SKM-1 (cell line): Measurements from ENCODE around the gene RASA3.
"Not testable (repeated sequence)": the region's sequence is repeated elsewhere in the genome, so short reads cannot be mapped to it uniquely, and the experiment has no call there.

ENCODE experiments used
- DNase-seq: peaks from one replicate; lab custom pipeline; 2025; ENCODE audit not compliant: unreplicated experiment; lab: John Stamatoyannopoulos, UW

Gene RASA3

GRCh38 chr13:114082849-114083645 lies 49.4 kb downstream of the RASA3 start:
- DNase-seq, result no peak

- DNase-seq, result no peak
Measured at GRCh38 chr13:114081761-114082681, 50.4 kb downstream of the RASA3 start.

GRCh38 chr13:114080739-114081561 lies 51.5 kb downstream of the RASA3 start:
- no peak for DNase-seq

- no peak for DNase-seq
Measured at GRCh38 chr13:114079601-114080536, 52.6 kb downstream of the RASA3 start.

- no peak for DNase-seq
Measured at GRCh38 chr13:114078461-114079451, 53.7 kb downstream of the RASA3 start.

GRCh38 chr13:114077933-114078325 lies 54.5 kb downstream of the RASA3 start:
- no peak for DNase-seq

GRCh38 chr13:114077099-114077932 lies 55.1 kb downstream of the RASA3 start:
- DNase-seq, result no peak

GRCh38 chr13:114076329-114077090 lies 55.9 kb downstream of the RASA3 start:
- no peak for DNase-seq

- not testable (repeated sequence) for DNase-seq
Measured at GRCh38 chr13:114075811-114076210, 56.6 kb downstream of the RASA3 start.

GRCh38 chr13:114074671-114075315 lies 57.6 kb downstream of the RASA3 start:
- DNase-seq, result no peak

GRCh38 chr13:114073881-114074612 lies 58.4 kb downstream of the RASA3 start:
- DNase-seq, result no peak

- DNase-seq, result no peak
Measured at GRCh38 chr13:114072421-114072820, 60.0 kb downstream of the RASA3 start.

GRCh38 chr13:114071991-114072390 lies 60.4 kb downstream of the RASA3 start:
- no peak for DNase-seq

- no peak for DNase-seq
Measured at GRCh38 chr13:114071410-114071809, 61.0 kb downstream of the RASA3 start.

GRCh38 chr13:114070098-114070799 lies 62.2 kb downstream of the RASA3 start:
- no peak for DNase-seq
